ENCODE measurements around the gene MTTP.

Gene MTTP

GRCh38 chr4:99642725-99643489, 68.3 kb downstream of the MTTP start:
- no peak for DNase-seq (ENCODE audit: low read depth in 2 of 2)

GRCh38 chr4:99644453-99644852, 69.8 kb downstream of the MTTP start:
- DNase-seq (ENCODE audit: low read depth in 2 of 2), result no peak

- DNase-seq (ENCODE audit: low read depth in 2 of 2), result no peak
Measured at GRCh38 chr4:99645036-99645435, 70.4 kb downstream of the MTTP start.

GRCh38 chr4:99645638-99646037, 71.0 kb downstream of the MTTP start:
- no peak for DNase-seq (ENCODE audit: low read depth in 2 of 2)

GRCh38 chr4:99647071-99647470, 72.4 kb downstream of the MTTP start:
- DNase-seq (ENCODE audit: low read depth in 2 of 2), result no peak

GRCh38 chr4:99648321-99648720, 73.7 kb downstream of the MTTP start:
- DNase-seq (ENCODE audit: low read depth in 2 of 2), result no peak

- no peak for DNase-seq (ENCODE audit: low read depth in 2 of 2)
Measured at GRCh38 chr4:99649208-99649607, 74.6 kb downstream of the MTTP start.

- DNase-seq (ENCODE audit: low read depth in 2 of 2), result no peak
Measured at GRCh38 chr4:99649778-99650177, 75.2 kb downstream of the MTTP start.

- no peak for DNase-seq (ENCODE audit: low read depth in 2 of 2)
Measured at GRCh38 chr4:99651016-99651769, 76.6 kb downstream of the MTTP start.

- no peak for DNase-seq (ENCODE audit: low read depth in 2 of 2)
Measured at GRCh38 chr4:99651811-99652485, 77.3 kb downstream of the MTTP start.

GRCh38 chr4:99652596-99653436, 78.2 kb downstream of the MTTP start:
- no peak for DNase-seq (ENCODE audit: low read depth in 2 of 2)

- DNase-seq (ENCODE audit: low read depth in 2 of 2), result no peak
Measured at GRCh38 chr4:99653916-99654315, 79.3 kb downstream of the MTTP start.

- no peak for DNase-seq (ENCODE audit: low read depth in 2 of 2)
Measured at GRCh38 chr4:99654361-99654761, 79.7 kb downstream of the MTTP start.

GRCh38 chr4:99655308-99656081, 80.9 kb downstream of the MTTP start:
- no peak for DNase-seq (ENCODE audit: low read depth in 2 of 2)

GRCh38 chr4:99657798-99658197, 83.2 kb downstream of the MTTP start, which contains the start of gene C4orf54:
TSS of gene C4orf54 (minus strand) at chr4:99657828. CDS start at chr4:99654648, 3,180 bp downstream.
- DNase-seq (ENCODE audit: low read depth in 2 of 2), result no peak

GRCh38 chr4:99658666-99659065, 84.0 kb downstream of the MTTP start:
- DNase-seq (ENCODE audit: low read depth in 2 of 2), result no peak

- no peak for DNase-seq (ENCODE audit: low read depth in 2 of 2)
Measured at GRCh38 chr4:99661907-99662306, 87.3 kb downstream of the MTTP start.

- no peak for DNase-seq (ENCODE audit: low read depth in 2 of 2)
Measured at GRCh38 chr4:99664716-99665115, 90.1 kb downstream of the MTTP start.

GRCh38 chr4:99665983-99666382, 91.4 kb downstream of the MTTP start:
- no peak for DNase-seq (ENCODE audit: low read depth in 2 of 2)

- DNase-seq (ENCODE audit: low read depth in 2 of 2), result no peak
Measured at GRCh38 chr4:99668472-99668871, 93.8 kb downstream of the MTTP start.

- DNase-seq (ENCODE audit: low read depth in 2 of 2), result no peak
Measured at GRCh38 chr4:99669084-99669483, 94.5 kb downstream of the MTTP start.
